Activated B cell treated with CpG ODN at 0.5 μM for 24 hours (primary cell): Measurements from ENCODE around the gene SPTLC2. TPM values are rescaled to one million over a fixed set of nuclear protein-coding genes. Genes with fewer than 3 reads are reported as not detected.

Experiments
- ATAC-seq: fragments of 200-7000 bp; cut with Tn5 transposase; one replicate; pipeline ENCODE4 v1.10.0; 2021; ENCODE audit warnings: low read depth, mild to moderate bottlenecking, moderate library complexity
- CTCF ChIA-PET: fragments of 350-600 bp; sonication (Branson Sonifier 250); formaldehyde crosslinking; loops from one replicate; lab custom pipeline; 2021; ENCODE audit warnings: antibody characterized with exemption; lab: Charles Lee
- POLR2A ChIA-PET: fragments of 350-600 bp; sonication (Branson Sonifier 250); formaldehyde crosslinking; loops from one replicate; lab custom pipeline; 2021; ENCODE audit warnings: antibody characterized with exemption; lab: Charles Lee
- DNase-seq: peaks from one replicate; pipeline ENCODE4 v3.0.0; 2022
- H3K27ac Mint-ChIP-seq: one replicate; pipeline ENCODE4 v1.8.0; 2020; ENCODE audit warnings: mixed read lengths
- H3K27me3 Mint-ChIP-seq: one replicate; pipeline ENCODE4 v1.8.0; 2021; ENCODE audit warnings: mixed read lengths
- H3K36me3 Mint-ChIP-seq: one replicate; pipeline ENCODE4 v1.8.0; 2021; ENCODE audit warnings: low read depth, mixed read lengths
- H3K4me1 Mint-ChIP-seq: one replicate; pipeline ENCODE4 v1.8.0; 2021; ENCODE audit warnings: mixed read lengths
- H3K4me3 Mint-ChIP-seq: one replicate; pipeline ENCODE4 v1.8.0; 2020; ENCODE audit warnings: mild to moderate bottlenecking, mixed read lengths
- H3K9me3 Mint-ChIP-seq: one replicate; pipeline ENCODE4 v1.8.0; 2020; ENCODE audit warnings: mixed read lengths
- intact Hi-C: fragments of 100-400 bp; cut with micrococcal nuclease; formaldehyde crosslinking; loops from one replicate; pipeline ENCODE4 v1.15.1; 2024
- total RNA-seq: library from RNA; stranded (reverse); gene quantifications from 2 replicates; pipeline ENCODE4 v1.2.3, GENCODE V29; 2022
- TF ChIP-seq, protein P1 (sequence below): fragments of 200-600 bp; IDR thresholded peaks from one replicate; pipeline ENCODE4 v1.8.0; 2022; ENCODE audit warnings: antibody characterized with exemption, mild to moderate bottlenecking

SPTLC2 gene
- total RNA-seq, 1 donor from 2014 or later, result 43.8 TPM

DNA sequence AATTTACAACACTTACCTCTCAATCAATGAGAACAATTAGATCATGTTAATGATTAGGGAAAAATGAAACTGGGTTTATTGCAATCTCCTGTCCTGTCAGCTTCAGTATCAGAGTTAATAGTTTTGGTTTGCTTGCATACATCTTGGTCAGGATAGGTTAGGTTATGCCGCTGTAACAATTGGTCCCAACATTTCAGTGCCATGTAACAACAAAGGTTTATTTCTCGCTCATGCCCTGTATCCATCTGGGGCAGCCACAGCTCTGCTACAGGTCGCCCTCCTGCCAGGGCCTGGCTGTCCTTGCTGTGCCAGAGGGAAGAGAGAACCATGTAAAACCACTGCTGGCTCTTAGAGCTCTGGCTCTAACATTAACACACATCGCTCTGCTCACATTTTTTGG lies 30.5 kb upstream of the SPTLC2 start:
- Mint-ChIP-seq H3K9me3 (peaks cover 2% of the 10 kb centered on the region), H3K4me1 (peaks cover 4% of the 10 kb centered on the region), H3K36me3 (peaks cover 2% of the 10 kb centered on the region), H3K4me3 (no peak overlapping the region), H3K27me3 (no peaks in the 10 kb centered on the region), H3K27ac (no peak overlapping the region)
- CTCF ChIA-PET, result no interaction called here
- intact Hi-C loops, result no loop called here
- TF ChIP-seq, protein P1, sequence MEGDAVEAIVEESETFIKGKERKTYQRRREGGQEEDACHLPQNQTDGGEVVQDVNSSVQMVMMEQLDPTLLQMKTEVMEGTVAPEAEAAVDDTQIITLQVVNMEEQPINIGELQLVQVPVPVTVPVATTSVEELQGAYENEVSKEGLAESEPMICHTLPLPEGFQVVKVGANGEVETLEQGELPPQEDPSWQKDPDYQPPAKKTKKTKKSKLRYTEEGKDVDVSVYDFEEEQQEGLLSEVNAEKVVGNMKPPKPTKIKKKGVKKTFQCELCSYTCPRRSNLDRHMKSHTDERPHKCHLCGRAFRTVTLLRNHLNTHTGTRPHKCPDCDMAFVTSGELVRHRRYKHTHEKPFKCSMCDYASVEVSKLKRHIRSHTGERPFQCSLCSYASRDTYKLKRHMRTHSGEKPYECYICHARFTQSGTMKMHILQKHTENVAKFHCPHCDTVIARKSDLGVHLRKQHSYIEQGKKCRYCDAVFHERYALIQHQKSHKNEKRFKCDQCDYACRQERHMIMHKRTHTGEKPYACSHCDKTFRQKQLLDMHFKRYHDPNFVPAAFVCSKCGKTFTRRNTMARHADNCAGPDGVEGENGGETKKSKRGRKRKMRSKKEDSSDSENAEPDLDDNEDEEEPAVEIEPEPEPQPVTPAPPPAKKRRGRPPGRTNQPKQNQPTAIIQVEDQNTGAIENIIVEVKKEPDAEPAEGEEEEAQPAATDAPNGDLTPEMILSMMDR, result no peak
- POLR2A ChIA-PET, result no interaction called here
- ATAC-seq (no peak), DNase-seq (no peak)

DNA sequence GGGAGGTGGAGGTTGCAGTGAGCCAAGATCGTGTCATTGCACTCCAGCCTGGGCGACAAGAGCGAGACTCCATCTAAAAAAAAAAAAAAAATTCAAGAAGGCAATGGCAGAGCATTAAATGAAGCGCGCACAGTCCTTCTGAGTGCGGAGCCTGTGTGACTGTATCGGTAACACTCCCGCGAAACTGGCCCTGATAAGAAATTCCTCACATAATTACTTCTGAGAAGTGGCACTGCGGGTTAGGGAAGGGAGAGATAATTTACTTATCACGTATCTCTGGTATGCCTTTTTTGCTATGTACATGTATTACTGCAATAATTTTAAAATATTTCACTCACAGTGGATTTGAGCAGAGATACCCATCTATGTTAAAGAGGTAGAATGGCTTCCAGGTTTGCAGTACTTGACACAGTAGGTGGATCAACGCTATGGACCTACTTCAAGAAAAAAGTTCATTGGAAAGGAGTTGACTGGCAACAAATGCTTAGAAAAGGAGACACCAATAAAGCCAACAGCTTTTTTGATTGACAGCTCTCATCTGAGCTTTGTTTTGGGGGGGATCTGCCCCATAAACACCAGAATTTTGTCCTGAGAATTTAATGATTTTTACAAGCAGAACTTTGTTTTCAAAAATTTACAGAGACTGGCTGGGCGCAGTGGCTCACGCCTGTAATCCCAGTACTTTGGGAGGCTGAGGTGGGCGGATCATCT lies 29.2 kb upstream of the SPTLC2 start:
- Mint-ChIP-seq H3K27ac (no peak overlapping the region), H3K4me1 (peaks cover 15% of the 10 kb centered on the region), H3K36me3 (peaks cover 5% of the 10 kb centered on the region), H3K27me3 (no peaks in the 10 kb centered on the region), H3K4me3 (no peak overlapping the region), H3K9me3 (peaks cover 2% of the 10 kb centered on the region)
- intact Hi-C loops, result no loop called here
- ATAC-seq (no peak), DNase-seq (no peak)
- POLR2A ChIA-PET, result interaction anchor here (0.5 kb wide), 1 partner anchor 133 kb away, joined by 15 read pairs; no protein-coding TSS in a partner anchor
- CTCF ChIA-PET, result no interaction called here
- TF ChIP-seq, protein P1, result no peak

DNA sequence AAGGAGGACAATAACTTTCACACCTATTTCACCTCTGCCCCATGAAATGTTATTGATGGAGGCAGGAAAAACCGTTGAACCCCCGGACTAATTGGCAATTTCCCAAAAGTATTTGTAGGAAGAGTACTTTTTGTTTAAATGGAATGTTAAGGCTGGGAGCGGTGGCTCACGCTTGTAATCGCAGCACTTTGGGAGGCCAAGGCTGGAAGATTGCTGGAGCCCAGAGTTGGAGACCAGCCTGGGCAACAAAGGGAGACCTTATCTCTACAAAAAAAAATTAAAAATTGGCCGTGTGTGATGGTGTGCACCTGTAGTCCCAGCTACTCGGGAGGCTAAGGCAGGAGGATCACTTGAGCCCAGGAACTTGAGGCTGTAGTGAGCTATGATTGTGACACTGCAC lies 26.0 kb upstream of the SPTLC2 start:
- Mint-ChIP-seq H3K36me3 (peaks cover 5% of the 10 kb centered on the region), H3K27me3 (no peaks in the 10 kb centered on the region), H3K9me3 (peaks cover 2% of the 10 kb centered on the region), H3K27ac (peak overlapping the region; percentile 93), H3K4me3 (peak overlapping the region; percentile 95), H3K4me1 (peaks cover 16% of the 10 kb centered on the region)
- ATAC-seq (no peak), DNase-seq (no peak)
- TF ChIP-seq, protein P1, result no peak
- intact Hi-C loops, result loop anchor here (1.0 to 2.0 kb wide), 3 partner anchors 26 to 184 kb away; partner anchors contain the start of genes AHSA1, ALKBH1, SLIRP and SPTLC2
- ChIA-PET POLR2A (interaction anchor here (0.7 to 1.2 kb wide), 3 partner anchors 24 to 62 kb away, joined by 3 to 4 read pairs (median 3); no protein-coding TSS in a partner anchor), CTCF (no interaction called here)

DNA sequence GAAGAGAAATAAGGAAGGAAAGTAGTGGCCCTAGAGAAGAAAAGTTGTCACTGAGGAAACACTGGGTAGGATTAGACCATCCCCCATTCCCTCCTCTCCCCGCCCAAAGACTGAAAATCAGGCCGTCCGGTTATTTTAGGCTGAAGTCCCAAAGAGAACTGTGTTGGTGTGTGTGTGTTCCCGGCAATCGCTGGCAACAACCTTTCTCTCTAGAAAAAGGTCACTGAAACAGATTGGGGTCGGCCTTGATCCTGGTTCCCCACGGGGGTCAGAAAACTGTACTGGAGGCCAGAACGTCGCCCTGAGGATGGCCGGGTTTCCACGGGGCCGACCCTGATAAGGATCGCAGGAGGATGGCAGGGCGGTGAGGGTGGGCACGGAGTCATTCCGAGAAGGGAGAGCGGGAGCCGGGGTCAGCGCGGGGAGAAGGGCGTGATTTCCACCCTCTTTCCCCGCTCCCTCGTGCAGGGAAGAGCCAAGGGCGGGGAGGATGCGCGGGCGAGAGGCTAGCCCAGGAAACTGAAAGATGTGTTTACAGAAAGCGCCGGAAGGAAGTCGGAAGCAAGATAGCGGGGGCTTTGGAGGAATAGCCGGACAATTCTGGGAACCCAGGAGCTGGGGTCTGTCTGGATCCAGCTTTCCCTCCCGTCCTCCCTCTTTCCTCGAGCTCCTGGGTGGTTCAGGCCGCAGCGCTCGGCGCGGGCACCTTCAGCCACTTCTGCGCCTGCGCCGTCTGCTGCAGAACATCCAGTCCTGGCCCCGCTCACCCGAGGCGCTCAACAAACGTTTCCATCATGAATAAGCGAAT lies 25.3 kb upstream of the SPTLC2 start:
- H3K27ac Mint-ChIP-seq, result peak overlapping the region; percentile 93
- intact Hi-C loops, result loop anchor here (1.0 to 2.0 kb wide), 4 partner anchors 25 to 183 kb away; partner anchors contain the start of genes ADCK1, AHSA1, ALKBH1 and SLIRP
- peaks cover 5% of the 10 kb centered on the region for H3K36me3 Mint-ChIP-seq
- no peaks in the 10 kb centered on the region for H3K27me3 Mint-ChIP-seq
- ATAC-seq (peak; percentile 78), DNase-seq (peak; percentile 61)
- TF ChIP-seq, protein P1, result no peak
- H3K4me1 Mint-ChIP-seq, result peaks cover 16% of the 10 kb centered on the region
- ChIA-PET CTCF (interaction anchor here (1.0 kb wide), 1 partner anchor 24 kb away, joined by 3 read pairs; no protein-coding TSS in a partner anchor), POLR2A (interaction anchor here (0.6 to 1.0 kb wide), 4 partner anchors 34 to 111 kb away, joined by 3 to 4 read pairs (median 3); no protein-coding TSS in a partner anchor)
- H3K9me3 Mint-ChIP-seq, result peaks cover 2% of the 10 kb centered on the region
- peak overlapping the region; percentile 95 for H3K4me3 Mint-ChIP-seq
